Right atrium auricular region (tissue), 2 donors: Measurements from ENCODE around the gene PALM3. TPM values are rescaled to one million over a fixed set of nuclear protein-coding genes. Genes with fewer than 3 reads are reported as not detected.
A peak's percentile ranks its signal among the peaks of the same experiment; 100 is the strongest.

Source experiments
- DNase-seq: peaks from one replicate; pipeline ENCODE4 v3.0.0-alpha.2; 2019; ENCODE audit warnings: low spot score
- H3K27ac ChIP-seq, 2 donors: fragments of 200-600 bp; sonication (generic); 1 replicate in 1 of 2; 2 replicates in 1 of 2; pipeline ENCODE4 v1.5.1; 2016 to 2019
- H3K27me3 ChIP-seq, 2 donors: fragments of 200-600 bp; sonication (generic); one replicate each; pipeline versions ENCODE4 v1.5.1 to v1.6.0; 2017 to 2019
- H3K36me3 ChIP-seq: fragments of 200-600 bp; sonication (generic); one replicate; pipeline ENCODE4 v1.5.1; 2016
- H3K4me1 ChIP-seq, 2 donors: fragments of 200-600 bp; sonication (generic); one replicate each; pipeline versions ENCODE4 v1.5.1 to v1.6.0; 2017 to 2019
- H3K4me3 ChIP-seq, 2 donors: fragments of 200-600 bp; sonication (generic); 1 replicate in 1 of 2; 2 replicates in 1 of 2; pipeline ENCODE4 v1.5.1; 2017 to 2019; ENCODE audit warnings: mild to moderate bottlenecking in 1 of 2, moderate library complexity in 1 of 2
- H3K9me3 ChIP-seq, 2 donors: fragments of 200-600 bp; sonication (generic); one replicate each; pipeline ENCODE4 v1.5.1; 2019
- CTCF ChIP-seq, 2 donors: fragments of 200-600 bp; sonication (generic); IDR thresholded peaks; one replicate each; pipeline ENCODE4 v1.5.1; 2019; ENCODE audit warnings: antibody characterized with exemption in 2 of 2
- total RNA-seq, 2 donors: library from RNA; depleted of rRNA; stranded (reverse); fragments of >200 nt; gene quantifications; one replicate each; pipeline ENCODE4 v1.1.0, GENCODE V29; 2016

The PALM3 gene
- total RNA-seq, 2 donors from 2014 or later: 0.28 to 0.37 TPM

GRCh38 chr19:14097532-14098151 is 35.8 kb upstream of the PALM3 start:
- peaks cover 4 to 11% of the 10 kb centered on the region in 2 donors for H3K9me3 ChIP-seq
- no peak overlapping the region for H3K4me3 ChIP-seq
- H3K27ac ChIP-seq: no peak overlapping the region
- no peak for DNase-seq
- peaks cover 0 to 10% of the 10 kb centered on the region in 2 donors for H3K4me1 ChIP-seq
- H3K36me3 ChIP-seq: peaks cover 62% of the 10 kb centered on the region
- TF ChIP-seq CTCF (IDR thresholded peaks at IDR 0.05): peak in 1 of 2 donors; percentile 49
- H3K27me3 ChIP-seq: no peaks in the 10 kb centered on the region

GRCh38 chr19:14096272-14096992 is 34.6 kb upstream of the PALM3 start:
- H3K36me3 ChIP-seq: peaks cover 50% of the 10 kb centered on the region
- no peak overlapping the region for H3K27ac ChIP-seq
- TF ChIP-seq CTCF (IDR thresholded peaks at IDR 0.05): peak in 1 of 2 donors; percentile 18
- peaks cover 0 to 5% of the 10 kb centered on the region in 2 donors for H3K4me1 ChIP-seq
- H3K27me3 ChIP-seq: no peaks in the 10 kb centered on the region
- no peak for DNase-seq
- H3K9me3 ChIP-seq: peaks cover 4 to 13% of the 10 kb centered on the region in 2 donors
- H3K4me3 ChIP-seq: no peak overlapping the region

- no peak for TF ChIP-seq CTCF (IDR thresholded peaks at IDR 0.05)
- Histone ChIP-seq H3K4me3 (no peak overlapping the region), H3K27me3 (no peaks in the 10 kb centered on the region), H3K27ac (no peak overlapping the region), H3K4me1 (peaks cover 0 to 7% of the 10 kb centered on the region in 2 donors), H3K9me3 (peaks cover 4 to 13% of the 10 kb centered on the region in 2 donors), H3K36me3 (peaks cover 34% of the 10 kb centered on the region)
- DNase-seq: no peak
Observed at GRCh38 chr19:14094854-14095253, 33.0 kb upstream of the PALM3 start.

- H3K27ac ChIP-seq: no peak overlapping the region
Observed at GRCh38 chr19:14093117-14093823, 31.4 kb upstream of the PALM3 start.

More at GRCh38 chr19:14093117-14093823, 31.4 kb upstream of the PALM3 start:
- no peak for DNase-seq
- Histone ChIP-seq H3K4me3 (no peak overlapping the region), H3K9me3 (peaks cover 4 to 13% of the 10 kb centered on the region in 2 donors), H3K27me3 (no peaks in the 10 kb centered on the region), H3K4me1 (peaks cover 0 to 15% of the 10 kb centered on the region in 2 donors), H3K36me3 (peaks cover 27% of the 10 kb centered on the region)
- TF ChIP-seq CTCF (IDR thresholded peaks at IDR 0.05): no peak
